HG03342 (cell line): ENCODE data around the gene AP2A1.

Experiments used
- ATAC-seq: cut with Tn5 transposase; IDR thresholded peaks from one replicate; pipeline ENCODE4 v1.9.1; 2021; ENCODE audit warnings: mild to moderate bottlenecking, moderate library complexity; ENCODE audit not compliant: unreplicated experiment

Gene AP2A1

DNA sequence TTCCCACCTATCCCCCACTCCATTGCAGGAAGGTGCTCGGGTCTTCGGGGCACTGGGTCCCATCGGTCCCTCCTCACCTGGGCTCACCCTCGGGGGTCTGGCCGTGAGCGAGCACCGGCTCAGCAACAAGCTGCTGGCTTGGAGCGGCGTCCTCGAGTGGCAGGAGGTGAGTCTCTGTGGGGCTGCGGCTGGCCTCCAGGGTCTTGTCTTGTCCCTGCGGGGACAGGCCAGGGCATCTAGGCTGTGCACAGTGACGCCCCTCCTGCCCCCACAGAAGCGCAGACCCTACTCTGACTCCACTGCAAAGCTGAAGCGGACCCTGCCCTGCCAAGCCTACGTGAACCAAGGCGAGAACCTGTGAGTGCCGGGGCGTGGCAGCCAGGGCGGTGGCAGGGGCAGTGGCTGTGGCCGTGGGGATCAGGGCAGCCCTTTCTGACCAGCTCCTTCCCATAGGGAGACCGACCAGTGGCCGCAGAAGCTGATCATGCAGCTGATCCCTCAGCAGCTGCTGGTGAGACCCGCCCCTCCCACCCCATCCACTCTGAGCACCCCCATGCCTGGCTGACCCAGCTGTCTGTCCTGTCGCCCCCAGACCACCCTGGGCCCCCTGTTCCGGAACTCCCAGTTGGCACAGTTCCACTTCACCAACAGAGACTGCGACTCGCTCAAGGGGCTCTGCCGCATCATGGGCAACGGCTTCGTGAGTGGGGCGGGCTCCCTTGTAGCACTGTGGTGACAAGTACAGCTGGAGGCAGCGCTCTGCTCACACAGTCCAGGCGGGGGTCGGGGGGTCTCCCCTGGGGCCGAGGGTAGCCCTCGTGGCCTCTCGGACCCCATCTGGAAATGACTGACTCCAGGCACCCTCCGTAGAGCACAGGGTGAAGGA is 87.8 kb downstream of the AP2A1 start:
- no peak for ATAC-seq

DNA sequence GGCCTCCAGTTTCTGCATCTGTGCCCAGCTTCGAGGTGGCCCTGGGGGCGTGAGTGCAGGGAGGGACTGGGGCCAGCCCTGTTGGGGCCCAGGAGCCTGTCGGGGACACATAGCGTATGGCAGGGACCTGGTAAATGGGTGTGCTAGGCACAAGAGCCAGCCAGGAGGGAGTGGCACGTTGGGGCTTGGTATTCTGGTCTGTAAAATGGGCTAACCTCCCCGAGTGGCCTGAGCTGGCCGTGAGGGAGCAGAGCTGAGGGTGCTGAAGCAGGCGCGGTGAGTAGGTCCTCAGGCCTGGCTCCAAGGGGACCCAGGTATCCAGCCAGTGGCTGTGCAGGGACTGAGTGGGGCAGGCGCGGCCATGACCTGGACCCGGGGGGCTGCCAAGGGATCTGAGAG is 88.5 kb downstream of the AP2A1 start:
- ATAC-seq, result no peak

DNA sequence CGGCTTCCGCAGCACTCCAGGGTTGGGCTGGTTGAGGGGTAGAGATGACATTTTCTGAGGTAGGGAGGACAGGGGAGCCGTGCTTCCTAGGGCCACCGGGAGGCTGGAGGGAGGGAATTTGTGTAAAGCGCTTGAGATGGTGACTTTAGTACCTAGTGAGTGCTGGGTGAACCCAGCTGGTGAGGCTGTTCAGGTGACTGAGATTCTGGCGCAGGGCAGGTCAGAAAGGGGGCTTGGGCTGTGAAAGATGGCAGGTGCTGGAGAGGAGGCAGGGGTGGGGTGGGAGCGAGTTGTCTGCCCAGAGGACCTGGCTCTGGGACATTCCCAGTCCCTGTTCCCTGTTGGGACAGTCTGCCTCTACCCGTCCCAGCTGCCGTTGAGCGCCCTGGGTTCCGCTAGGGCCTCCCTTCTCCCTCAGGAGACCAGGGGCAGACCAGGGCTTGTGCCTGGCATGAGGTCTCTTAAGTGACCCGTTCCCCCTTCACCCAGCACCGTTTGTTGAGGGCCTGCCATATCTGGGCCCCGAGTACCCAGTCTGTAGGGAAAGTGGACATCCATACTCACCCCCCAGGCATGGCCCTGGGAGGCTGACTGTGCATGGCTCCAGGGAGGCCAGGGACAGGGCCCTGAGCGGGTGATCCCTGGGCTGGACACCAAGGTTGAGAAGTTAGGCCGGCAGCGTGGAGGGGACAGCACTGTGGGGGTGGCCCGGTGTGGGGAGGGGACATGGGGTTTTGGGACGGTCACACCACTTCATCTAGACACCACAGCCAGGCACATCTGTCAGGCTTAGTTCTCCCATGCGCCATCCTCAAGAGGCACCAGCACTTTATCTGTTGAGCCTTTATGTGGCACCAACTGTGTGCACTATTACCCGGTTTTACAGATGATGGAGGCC is 89.1 kb downstream of the AP2A1 start:
- ATAC-seq, result no peak

DNA sequence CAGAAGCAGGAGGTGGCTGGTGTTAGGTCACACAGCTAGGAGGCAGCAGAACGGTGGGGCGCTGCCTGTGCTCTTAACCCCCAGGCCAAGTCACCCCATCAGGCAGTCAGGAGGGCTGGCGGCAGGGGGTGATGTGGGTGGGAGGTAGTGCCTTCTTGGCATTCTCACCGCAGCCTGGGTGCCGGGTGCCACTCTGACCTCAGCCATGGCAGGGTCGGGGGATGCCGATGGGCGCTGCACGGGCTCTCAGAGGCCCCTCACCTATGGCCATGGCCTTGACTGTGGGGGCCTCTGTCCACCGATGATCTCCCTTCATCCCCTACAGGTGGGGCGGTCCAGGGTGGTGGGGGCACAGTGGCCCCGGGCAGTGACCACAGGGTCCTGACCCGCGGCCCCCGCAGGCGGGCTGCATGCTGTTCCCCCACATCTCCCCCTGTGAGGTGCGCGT is 89.8 kb downstream of the AP2A1 start:
- no peak for ATAC-seq
